PC-3 (cell line): Measurements from ENCODE around the gene LUC7L. TPM values are rescaled to one million over a fixed set of nuclear protein-coding genes. Genes with fewer than 3 reads are reported as not detected.

Source experiments
- ATAC-seq: fragments of 200-7000 bp; cut with Tn5 transposase; 2 replicates; pipeline ENCODE4 v1.9.1; 2020; ENCODE audit warnings: mild to moderate bottlenecking, moderate library complexity
- BruUV-seq: library from RNA; stranded (reverse); fragments of 400-500 nt; replicated peaks from 2 replicates; lab custom pipeline; 2021; lab: Mats Ljungman, UMichigan
- CTCF ChIA-PET: fragments of 300-600 bp; sonication (Branson Sonifier 250); formaldehyde crosslinking; loops from one replicate; lab custom pipeline; 2022; ENCODE audit warnings: antibody characterized with exemption; lab: Charles Lee
- POLR2A ChIA-PET: fragments of 300-600 bp; sonication (Branson Sonifier 250); formaldehyde crosslinking; loops from one replicate; lab custom pipeline; 2022; ENCODE audit warnings: antibody characterized with exemption; ENCODE audit not compliant: unreplicated experiment; lab: Charles Lee
- DNase-seq: peaks from one replicate; pipeline ENCODE4 v3.0.0-alpha.2; 2015
- H2AFZ ChIP-seq: fragments of 300-600 bp; sonication (generic); 2 replicates; pipeline ENCODE4 v1.6.0; 2016; ENCODE audit warnings: antibody characterized with exemption, low read length
- H3F3A ChIP-seq: fragments of 300-600 bp; sonication (generic); one replicate; pipeline ENCODE4 v1.6.0; 2017; ENCODE audit warnings: antibody characterized with exemption, low read length, control low read depth, mild to moderate bottlenecking; ENCODE audit not compliant: unreplicated experiment
- H3K27ac ChIP-seq: fragments of 300-600 bp; sonication (generic); 2 replicates; pipeline ENCODE4 v1.5.1; 2016; ENCODE audit warnings: mild to moderate bottlenecking, low read length
- H3K27me3 ChIP-seq: fragments of 300-600 bp; sonication (generic); 2 replicates; pipeline ENCODE4 v1.6.1; 2016; ENCODE audit warnings: low read length, mixed read lengths
- H3K36me3 ChIP-seq: fragments of 300-600 bp; sonication (generic); 2 replicates; pipeline ENCODE4 v1.6.1; 2016; ENCODE audit warnings: low read depth, mixed run types, low read length, mixed read lengths
- H3K4me1 ChIP-seq: fragments of 300-600 bp; sonication (generic); 2 replicates; pipeline ENCODE4 v1.5.1; 2016; ENCODE audit warnings: low read length; ENCODE audit not compliant: insufficient read depth
- H3K4me2 ChIP-seq: fragments of 300-600 bp; sonication (generic); 2 replicates; pipeline ENCODE4 v1.6.0; 2016; ENCODE audit warnings: low read length
- H3K4me3 ChIP-seq: fragments of 300-600 bp; sonication (generic); 2 replicates; pipeline ENCODE4 v1.5.1; 2016; ENCODE audit warnings: mild to moderate bottlenecking, low read length, mixed read lengths
- H3K79me2 ChIP-seq: fragments of 300-600 bp; sonication (generic); 2 replicates; pipeline ENCODE4 v1.6.1; 2017; ENCODE audit warnings: low read length, mixed read lengths
- H3K9ac ChIP-seq: fragments of 300-600 bp; sonication (generic); 2 replicates; pipeline ENCODE4 v1.6.0; 2016; ENCODE audit warnings: mild to moderate bottlenecking, low read length
- H3K9me2 ChIP-seq: fragments of 300-600 bp; sonication (generic); replicated peaks from 2 replicates; pipeline ENCODE4 v1.6.1; 2016; ENCODE audit warnings: mixed run types, low read length, mixed read lengths
- H3K9me3 ChIP-seq: fragments of 300-600 bp; sonication (generic); 2 replicates; pipeline ENCODE4 v1.6.1; 2016; ENCODE audit warnings: low read length, mixed read lengths
- H4K20me1 ChIP-seq: fragments of 300-600 bp; sonication (generic); 2 replicates; pipeline ENCODE4 v1.6.1; 2016; ENCODE audit warnings: low read length, mixed read lengths
- EZH2 ChIP-seq: fragments of 300-600 bp; sonication (generic); IDR thresholded peaks from one replicate; pipeline ENCODE4 v1.6.1; 2017; ENCODE audit warnings: antibody characterized with exemption, mild to moderate bottlenecking, low read length; ENCODE audit not compliant: unreplicated experiment
- EZH2phosphoT487 ChIP-seq: fragments of 300-600 bp; sonication (generic); IDR thresholded peaks from 2 replicates; pipeline ENCODE4 v1.6.1; 2018; ENCODE audit warnings: mild to moderate bottlenecking, antibody characterized with exemption, low read length, borderline replicate concordance
- intact Hi-C: fragments of 100-400 bp; cut with micrococcal nuclease; formaldehyde crosslinking; loops from 2 replicates; pipeline ENCODE4 v1.9.0; 2023
- total RNA-seq: library from RNA; depleted of rRNA; stranded (reverse); fragments of >200 nt; gene quantifications from 2 replicates; pipeline ENCODE4 v1.2.3, GENCODE V29; 2014
- TF ChIP-seq, protein P1 (sequence below): fragments of 300-600 bp; sonication (generic); conservative IDR thresholded peaks from 2 replicates; pipeline ENCODE4 v1.5.1; 2017; ENCODE audit warnings: antibody characterized with exemption, low read depth, mild to moderate bottlenecking, low read length

The LUC7L gene
- total RNA-seq, 1 experiment from 2014 or later, result 46.0 TPM

DNA sequence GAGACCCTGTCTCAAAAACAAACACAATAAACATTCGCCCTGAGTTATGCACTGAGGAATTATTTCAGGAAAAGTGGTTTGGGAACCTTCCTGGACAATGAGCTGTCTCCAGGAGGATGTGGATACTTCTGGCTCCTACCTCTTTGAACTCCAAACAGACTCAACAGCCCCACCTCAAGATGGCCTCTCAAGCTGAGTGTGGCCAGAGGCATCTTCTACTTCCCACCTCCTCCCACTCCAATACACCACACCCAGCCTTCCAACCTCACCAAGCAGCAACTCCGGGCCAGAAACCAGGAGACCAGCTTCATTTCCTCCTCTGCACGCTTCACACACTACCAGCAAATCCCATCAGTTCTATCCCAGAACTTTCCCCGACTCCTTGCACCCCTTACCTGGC is 37.4 kb downstream of the LUC7L start:
- BruUV-seq, result no TSS peak
- no peak overlapping the region for H3K4me2 ChIP-seq
- DNase-seq, result no peak
- no peak overlapping the region for H3K27ac ChIP-seq
- peaks cover 20% of the 10 kb centered on the region for H3K36me3 ChIP-seq
- H3F3A ChIP-seq, result no peaks in the 10 kb centered on the region
- ChIA-PET POLR2A (no interaction called here), CTCF (interaction anchor here (0.5 kb wide), 1 partner anchor 33 kb away, joined by 3 read pairs; no protein-coding TSS in a partner anchor)
- no peaks in the 10 kb centered on the region for H4K20me1 ChIP-seq
- intact Hi-C loops, result no loop called here
- H3K27me3 ChIP-seq, result no peaks in the 10 kb centered on the region
- TF ChIP-seq EZH2 (no peak), EZH2phosphoT487 (no peak)
- TF ChIP-seq, protein P1, sequence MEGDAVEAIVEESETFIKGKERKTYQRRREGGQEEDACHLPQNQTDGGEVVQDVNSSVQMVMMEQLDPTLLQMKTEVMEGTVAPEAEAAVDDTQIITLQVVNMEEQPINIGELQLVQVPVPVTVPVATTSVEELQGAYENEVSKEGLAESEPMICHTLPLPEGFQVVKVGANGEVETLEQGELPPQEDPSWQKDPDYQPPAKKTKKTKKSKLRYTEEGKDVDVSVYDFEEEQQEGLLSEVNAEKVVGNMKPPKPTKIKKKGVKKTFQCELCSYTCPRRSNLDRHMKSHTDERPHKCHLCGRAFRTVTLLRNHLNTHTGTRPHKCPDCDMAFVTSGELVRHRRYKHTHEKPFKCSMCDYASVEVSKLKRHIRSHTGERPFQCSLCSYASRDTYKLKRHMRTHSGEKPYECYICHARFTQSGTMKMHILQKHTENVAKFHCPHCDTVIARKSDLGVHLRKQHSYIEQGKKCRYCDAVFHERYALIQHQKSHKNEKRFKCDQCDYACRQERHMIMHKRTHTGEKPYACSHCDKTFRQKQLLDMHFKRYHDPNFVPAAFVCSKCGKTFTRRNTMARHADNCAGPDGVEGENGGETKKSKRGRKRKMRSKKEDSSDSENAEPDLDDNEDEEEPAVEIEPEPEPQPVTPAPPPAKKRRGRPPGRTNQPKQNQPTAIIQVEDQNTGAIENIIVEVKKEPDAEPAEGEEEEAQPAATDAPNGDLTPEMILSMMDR, result no peak
- no peak for ATAC-seq
- no peak overlapping the region for H3K4me3 ChIP-seq
- H3K9ac ChIP-seq, result no peak overlapping the region
- H3K4me1 ChIP-seq, result no peaks in the 10 kb centered on the region
- H2AFZ ChIP-seq, result no peak overlapping the region
- no peaks in the 10 kb centered on the region for H3K9me2 ChIP-seq
- no peaks in the 10 kb centered on the region for H3K79me2 ChIP-seq
- no peaks in the 10 kb centered on the region for H3K9me3 ChIP-seq

DNA sequence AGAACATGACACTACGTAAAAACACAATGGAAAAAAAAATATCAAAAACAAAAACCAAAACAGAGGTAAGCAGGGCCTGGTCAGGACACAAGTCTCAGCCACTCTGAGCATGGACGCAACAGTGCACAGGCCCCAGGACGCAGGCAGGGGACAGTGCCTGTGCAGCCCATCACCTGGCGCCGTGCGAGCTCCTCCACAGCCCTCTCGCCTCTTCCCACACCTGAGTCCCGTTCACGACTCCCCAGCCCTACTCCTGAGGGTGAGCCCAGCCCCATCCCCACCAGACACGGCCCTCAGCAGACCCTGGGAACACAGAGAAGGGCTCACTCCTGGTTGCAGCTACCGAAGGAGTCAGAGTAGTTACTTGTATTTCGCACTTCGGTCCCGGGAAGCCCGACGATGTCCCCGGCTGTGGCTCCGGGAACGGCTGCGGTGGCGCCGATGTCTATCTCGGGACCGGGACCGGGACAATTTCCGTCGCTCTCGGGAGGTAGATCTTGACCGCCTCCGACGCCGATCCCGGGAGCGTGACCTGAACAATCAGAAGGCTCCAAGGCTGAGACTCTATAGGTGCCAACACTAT is 39.6 kb downstream of the LUC7L start:
- H3F3A ChIP-seq, result no peaks in the 10 kb centered on the region
- H3K27me3 ChIP-seq, result no peaks in the 10 kb centered on the region
- TF ChIP-seq, protein P1, result no peak
- TF ChIP-seq EZH2 (no peak), EZH2phosphoT487 (no peak)
- H3K9ac ChIP-seq, result no peak overlapping the region
- intact Hi-C loops, result no loop called here
- H3K4me2 ChIP-seq, result no peak overlapping the region
- BruUV-seq, result no TSS peak
- no peaks in the 10 kb centered on the region for H3K9me2 ChIP-seq
- no peak overlapping the region for H2AFZ ChIP-seq
- H3K79me2 ChIP-seq, result no peaks in the 10 kb centered on the region
- DNase-seq, result no peak
- no peaks in the 10 kb centered on the region for H3K9me3 ChIP-seq
- H3K4me1 ChIP-seq, result no peaks in the 10 kb centered on the region
- H3K27ac ChIP-seq, result no peak overlapping the region
- ATAC-seq, result no peak
- H3K36me3 ChIP-seq, result peaks cover 13% of the 10 kb centered on the region
- no peaks in the 10 kb centered on the region for H4K20me1 ChIP-seq
- ChIA-PET POLR2A (no interaction called here), CTCF (no interaction called here)
- no peak overlapping the region for H3K4me3 ChIP-seq

DNA sequence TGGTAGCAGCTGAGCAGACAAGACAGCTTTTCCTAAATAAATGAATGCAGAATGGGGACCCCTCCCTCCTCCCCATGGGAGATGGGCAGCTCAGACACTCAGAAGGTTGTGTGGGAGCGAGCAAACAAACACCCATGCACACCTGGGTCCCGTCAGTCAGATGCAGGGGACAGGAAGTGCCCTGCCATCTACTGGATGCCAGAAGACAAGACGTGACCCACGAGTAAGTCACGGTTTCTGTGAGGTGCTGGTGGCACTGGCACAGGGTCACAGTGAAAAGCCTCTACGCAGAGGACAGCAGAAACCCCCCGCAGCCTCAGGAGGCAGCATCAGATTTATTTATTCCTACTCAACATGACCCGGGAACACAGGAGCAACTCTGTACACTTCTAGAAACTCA is 40.6 kb downstream of the LUC7L start:
- Histone ChIP-seq H3K36me3 (peaks cover 13% of the 10 kb centered on the region), H2AFZ (no peak overlapping the region), H3K27ac (no peak overlapping the region), H3K9me2 (no peaks in the 10 kb centered on the region), H3K4me2 (no peak overlapping the region), H3K9me3 (no peaks in the 10 kb centered on the region), H3K4me3 (no peak overlapping the region), H3K79me2 (no peaks in the 10 kb centered on the region), H4K20me1 (no peaks in the 10 kb centered on the region), H3F3A (no peaks in the 10 kb centered on the region), H3K4me1 (no peaks in the 10 kb centered on the region), H3K9ac (no peak overlapping the region), H3K27me3 (no peaks in the 10 kb centered on the region)
- BruUV-seq, result no TSS peak
- peak; percentile 9 for DNase-seq
- ATAC-seq, result peak; percentile 42; the same call in 1 of the 2 replicates
- intact Hi-C loops, result no loop called here
- TF ChIP-seq, protein P1, result peak; percentile 44; the same call in 1 of the 2 replicates
- TF ChIP-seq EZH2, result no peak
- CTCF ChIA-PET, result no interaction called here
- POLR2A ChIA-PET, result no interaction called here
